DMS53 treated with DMSO at 0.1 percent for 48 hours (cell line): Measurements from ENCODE around the gene KCNN1.
"Not testable (repeated sequence)": the region's sequence is repeated elsewhere in the genome, so short reads cannot be mapped to it uniquely, and the experiment has no call there.

Source experiments
- DNase-seq: peaks from one replicate; lab custom pipeline; 2025; ENCODE audit not compliant: unreplicated experiment; lab: John Stamatoyannopoulos, UW

KCNN1 gene

DNA sequence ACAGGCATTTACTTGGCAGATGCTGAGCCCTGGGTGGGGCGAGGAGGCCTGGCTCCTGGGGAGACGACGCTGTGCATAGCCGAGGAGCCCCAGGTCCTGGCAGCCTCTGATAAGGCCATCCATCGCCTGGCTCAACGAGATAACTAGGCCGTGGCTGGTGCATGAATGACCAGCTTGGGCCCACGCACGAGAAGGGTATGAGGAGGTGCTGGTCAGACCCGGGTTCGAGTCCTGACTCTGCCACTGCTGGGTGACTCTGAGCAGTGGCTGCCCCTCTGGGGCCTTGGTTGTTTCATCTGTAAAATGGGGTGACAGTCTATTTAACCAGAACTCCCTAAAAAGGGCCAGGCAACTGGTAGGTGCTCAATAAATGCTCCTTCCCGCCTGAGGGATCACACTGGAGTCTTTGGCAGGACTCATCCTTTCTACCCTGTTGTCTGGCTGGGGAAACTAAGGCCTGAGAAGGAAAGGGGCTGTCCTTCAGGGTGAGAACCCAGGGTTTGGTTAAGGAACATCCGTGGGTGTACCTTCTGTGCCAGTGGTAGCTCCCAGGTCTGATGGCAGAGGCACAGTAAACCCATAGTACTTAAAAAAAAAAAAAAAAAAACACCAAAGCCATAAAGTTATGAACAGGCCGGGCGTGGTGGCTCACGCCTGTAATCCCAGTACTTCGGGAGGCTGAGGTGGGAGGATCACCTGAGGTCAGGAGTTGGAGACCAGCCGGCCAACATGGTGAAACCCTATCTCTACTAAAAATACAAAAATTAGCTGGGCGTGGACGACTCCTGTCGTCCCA lies 33.0 kb downstream of the KCNN1 start:
- no peak for DNase-seq

DNA sequence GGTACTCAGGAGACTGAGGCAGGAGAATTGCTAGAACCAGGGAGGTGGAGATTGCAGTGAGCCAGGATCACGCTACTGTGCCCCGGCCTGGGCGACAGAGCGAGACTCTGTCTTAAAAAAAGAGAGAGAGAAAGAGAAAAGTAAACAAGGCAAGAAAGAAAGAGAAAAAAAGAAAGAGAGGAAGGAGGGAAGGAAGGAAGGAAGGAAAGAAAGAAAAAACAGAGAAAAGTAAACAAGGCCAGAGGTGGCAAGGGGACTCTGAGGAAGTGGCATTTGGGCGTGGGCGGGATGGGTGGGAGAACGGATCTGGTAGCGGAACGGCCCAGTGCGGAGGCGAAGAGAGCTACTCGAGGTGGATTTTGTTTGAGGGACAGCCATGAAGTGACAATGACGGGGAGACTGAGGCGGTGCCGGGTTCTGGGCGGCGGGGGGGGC lies 33.6 kb downstream of the KCNN1 start:
- DNase-seq, result no peak

DNA sequence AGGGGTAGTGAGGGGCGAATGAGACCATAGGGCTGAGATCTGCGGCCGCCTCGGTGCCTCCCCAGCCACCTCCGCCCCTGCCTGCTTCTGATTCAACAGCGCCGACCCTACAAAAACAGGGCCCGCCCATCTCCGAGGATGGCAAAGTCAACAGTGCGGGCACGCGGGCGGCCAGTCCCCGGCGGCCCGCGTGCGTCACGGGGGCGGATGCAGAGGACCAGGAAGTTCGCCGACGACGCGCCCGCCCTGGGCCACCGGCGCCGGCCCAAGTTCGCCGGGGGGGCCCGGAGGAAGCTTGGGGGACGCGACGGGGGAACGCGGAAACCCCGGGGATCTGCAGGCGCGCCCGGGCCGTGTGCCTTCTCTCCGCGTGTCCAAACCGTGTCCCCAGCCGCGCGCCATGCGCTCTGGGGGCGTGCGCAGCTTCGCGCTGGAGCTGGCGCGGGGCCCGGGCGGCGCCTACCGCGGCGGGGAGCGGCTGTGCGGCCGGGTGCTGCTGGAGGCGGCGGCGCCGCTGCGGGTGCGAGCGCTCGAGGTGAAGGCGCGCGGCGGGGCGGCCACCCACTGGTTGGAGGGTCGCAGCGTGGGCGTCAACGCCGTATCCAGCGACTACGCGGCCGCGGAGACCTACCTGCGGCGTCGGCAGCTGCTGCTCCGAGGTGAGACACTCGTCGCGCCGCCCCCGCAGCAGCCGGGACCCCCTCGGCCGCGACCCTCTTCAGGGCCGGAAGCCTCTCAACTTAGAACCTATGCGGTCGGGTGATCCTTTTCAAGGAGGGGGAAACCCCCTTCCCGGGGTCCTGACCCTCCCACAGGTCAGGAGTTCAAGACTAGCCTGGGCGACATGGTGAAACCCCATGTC lies 34.2 kb downstream of the KCNN1 start:
- peak; percentile 67 for DNase-seq

DNA sequence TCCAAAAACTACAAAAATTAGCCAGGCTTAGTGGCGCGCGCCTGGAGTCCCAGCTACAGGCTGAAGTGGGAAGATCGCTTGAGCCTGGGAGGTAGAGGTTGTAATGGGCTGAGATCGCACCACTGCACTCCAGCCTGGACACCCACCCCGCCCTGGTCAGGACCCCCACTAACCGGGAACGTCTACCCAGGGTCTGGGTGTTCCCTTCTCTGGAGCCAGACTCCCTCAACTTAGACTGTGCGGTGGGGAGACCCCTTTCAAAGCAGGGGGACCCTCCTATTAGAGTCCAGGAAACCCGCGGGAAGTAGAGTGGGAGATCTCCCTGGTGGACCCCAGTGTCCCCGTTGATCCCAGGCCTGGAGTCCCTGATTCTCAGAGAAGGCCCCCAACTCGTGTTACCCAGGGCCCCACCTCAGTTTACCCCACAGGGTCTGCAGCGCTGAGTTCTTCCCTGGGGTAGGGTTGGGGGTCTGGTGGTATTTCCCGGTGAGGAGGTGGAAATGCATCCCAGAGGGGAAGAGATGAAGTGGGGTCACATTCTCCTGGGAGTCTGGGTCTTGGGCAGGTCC lies 35.0 kb downstream of the KCNN1 start:
- no peak for DNase-seq

DNA sequence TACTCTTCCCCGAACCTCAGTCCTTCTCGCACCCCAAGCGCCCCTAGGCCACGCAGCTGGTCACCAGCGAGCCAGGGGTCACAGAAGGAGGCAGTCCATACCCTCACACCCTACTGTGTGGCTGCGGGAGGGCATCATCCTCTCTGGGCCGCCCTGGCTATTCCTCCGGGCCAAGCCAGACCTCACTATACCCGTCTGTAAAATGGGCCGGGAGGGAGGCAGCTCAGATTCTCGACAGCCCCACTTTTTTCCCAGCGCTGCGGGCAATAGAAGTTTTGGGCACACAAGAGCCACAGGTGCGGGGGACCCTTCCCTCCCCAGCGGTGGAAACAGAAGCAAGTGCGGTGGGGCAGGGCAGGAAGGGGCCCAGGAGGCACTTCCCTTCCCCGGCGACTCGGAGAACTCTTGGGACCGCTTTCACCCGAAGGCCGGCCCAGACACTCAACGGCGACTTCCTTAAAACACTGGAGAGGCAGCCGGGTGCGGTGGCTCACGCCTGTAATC lies 35.5 kb downstream of the KCNN1 start:
- DNase-seq, result no peak

DNA sequence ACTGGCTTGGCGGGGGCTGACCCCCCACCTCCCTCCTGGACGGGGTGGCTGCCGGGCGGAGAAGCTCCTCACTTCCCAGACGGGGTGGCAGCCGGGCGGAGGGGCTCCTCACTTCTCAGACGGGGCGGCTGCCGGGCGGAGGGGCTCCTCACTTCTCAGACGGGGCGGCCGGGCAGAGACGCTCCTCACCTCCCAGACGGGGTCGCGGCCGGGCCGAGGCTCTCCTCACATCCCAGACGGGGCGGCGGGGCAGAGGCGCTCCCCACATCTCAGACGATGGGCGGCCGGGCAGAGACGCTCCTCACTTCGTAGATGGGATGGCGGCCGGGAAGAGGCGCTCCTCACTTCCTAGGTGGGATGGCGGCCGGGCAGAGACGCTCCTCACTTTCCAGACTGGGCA lies 38.8 kb downstream of the KCNN1 start:
- DNase-seq, result not testable (repeated sequence)

DNA sequence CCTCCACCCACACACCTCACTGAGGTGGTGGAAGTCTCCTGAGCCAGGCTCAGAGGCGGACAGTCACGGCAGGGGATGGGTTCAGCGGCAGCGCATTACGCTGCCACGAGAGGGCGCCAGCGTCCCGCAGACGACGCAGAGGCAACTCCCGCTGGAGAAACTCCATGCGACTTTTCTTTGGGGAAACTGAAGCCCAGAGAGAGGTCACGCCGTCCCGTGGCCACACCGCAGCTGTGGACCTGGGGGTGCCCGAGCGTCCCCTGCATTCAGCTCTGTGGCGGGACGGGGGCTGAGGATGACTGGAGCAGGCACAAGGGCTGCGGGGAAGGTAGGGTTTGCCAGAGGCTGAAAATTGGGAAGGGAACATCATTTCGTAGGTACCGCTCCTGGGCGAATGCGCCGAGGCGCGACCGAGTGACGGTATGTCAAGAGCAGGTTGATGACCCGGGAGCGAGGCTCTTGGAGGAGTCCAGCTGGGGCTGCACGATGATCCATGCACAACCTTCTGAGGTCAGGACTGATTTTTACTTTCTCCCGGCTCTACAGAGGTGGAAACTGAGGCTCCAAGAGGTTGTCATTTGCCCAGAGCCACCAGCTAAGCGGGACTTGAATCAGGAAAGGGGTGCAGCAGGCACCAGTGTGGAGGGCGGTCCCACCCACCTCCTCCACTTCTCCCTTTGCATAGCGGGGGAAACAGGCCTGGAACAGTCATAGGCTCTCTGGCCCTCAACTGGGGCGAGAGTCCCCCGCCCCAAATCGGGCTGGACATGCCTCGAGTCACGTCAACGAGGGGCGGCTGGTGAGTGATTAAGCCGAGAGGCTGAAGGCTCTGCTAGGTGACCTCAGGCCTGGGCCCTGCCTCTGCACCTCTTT lies 40.4 kb downstream of the KCNN1 start:
- DNase-seq, result peak; percentile 54

DNA sequence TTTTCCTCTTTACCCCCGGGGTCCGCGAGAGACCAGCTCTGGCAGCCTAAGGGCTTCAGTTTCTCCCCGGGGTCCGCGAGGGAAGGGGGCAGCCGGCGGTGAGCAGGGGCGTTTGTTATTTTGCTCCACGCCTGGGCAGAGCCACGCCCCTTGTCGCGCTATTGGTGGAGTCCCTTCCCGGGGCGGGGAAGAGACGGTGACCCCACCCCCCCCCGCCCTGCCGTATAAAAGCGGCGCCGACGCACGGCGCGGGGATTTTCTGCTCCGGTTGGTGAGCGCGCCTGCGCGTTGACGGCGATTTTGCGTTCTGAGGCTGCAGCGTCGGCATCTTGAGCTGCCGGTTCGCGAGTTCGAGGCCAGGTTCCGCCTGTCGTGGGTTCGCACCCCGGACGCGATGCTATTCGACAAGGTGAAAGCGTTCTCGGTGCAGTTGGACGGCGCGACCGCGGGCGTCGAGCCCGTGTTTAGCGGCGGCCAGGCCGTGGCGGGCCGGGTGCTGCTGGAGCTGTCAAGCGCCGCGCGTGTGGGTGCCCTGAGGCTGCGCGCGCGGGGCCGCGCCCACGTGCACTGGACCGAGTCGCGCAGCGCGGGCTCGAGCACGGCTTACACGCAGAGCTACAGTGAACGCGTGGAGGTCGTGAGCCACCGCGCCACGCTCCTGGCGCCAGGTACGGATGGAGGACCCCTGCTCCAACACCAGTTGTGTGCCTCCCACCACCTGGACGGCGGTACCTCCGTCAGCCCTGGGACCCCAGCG lies 41.2 kb downstream of the KCNN1 start, which contains the start of gene ARRDC2:
TSS of gene ARRDC2 (plus strand) at position 254 of the 757 bp plus-strand sequence. CDS start at position 395, 141 bp downstream.
- DNase-seq, result no peak

DNA sequence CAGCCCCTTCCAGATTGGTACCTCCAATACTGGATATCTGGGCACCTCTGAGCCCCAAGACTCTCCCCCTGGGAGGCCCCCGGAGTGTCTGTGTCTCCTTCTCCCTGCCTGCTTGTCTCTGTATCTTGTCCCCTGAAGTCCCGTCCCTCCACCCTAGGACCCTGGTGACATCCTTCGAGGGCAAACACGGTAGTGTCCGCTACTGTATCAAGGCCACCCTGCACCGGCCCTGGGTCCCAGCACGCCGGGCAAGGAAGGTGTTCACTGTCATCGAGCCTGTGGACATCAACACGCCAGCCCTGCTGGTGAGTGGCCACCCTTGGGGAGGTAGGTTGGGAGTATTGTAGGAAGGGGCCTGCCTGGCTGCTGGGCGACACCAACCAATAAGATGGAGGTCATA lies 41.9 kb downstream of the KCNN1 start:
- no peak for DNase-seq

DNA sequence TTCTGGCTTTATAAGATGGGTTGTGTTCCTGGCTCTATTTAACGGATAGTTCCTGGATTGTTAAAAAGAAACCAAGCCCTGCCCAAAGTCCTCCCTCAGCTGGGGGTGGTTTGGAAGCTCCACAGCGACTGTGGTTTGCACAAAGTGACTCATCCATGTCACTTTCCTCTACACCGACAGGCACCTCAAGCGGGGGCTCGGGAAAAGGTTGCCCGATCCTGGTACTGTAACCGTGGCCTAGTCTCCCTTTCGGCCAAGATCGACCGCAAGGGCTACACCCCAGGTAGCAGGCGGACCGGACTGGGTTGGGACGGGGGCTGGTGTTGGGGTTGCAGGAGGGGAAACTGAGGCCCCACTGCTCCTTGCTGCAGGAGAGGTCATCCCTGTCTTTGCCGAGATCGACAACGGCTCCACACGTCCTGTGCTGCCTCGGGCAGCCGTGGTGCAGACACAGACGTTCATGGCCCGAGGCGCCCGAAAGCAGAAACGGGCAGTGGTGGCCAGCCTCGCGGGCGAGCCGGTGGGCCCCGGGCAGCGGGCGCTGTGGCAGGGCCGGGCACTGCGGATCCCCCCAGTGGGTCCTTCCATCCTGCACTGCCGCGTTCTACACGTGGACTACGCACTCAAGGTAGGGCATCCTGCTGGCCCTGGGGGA lies 42.6 kb downstream of the KCNN1 start:
- DNase-seq, result no peak

DNA sequence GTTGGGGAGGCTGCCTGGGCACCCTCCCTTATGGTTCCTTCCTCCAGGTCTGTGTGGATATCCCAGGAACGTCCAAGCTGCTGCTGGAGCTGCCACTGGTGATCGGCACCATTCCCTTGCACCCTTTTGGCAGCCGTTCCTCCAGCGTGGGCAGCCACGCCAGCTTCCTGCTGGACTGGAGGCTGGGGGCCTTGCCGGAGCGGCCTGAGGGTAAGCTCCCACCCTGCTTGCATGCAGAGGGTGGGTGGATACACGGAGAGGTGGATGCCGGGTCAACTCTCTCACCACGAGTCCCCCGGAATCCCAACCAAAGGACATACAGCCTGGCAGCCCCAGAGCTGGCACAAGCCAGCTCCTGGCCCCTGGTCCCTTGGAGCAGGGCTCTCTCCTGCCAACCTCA lies 43.2 kb downstream of the KCNN1 start:
- no peak for DNase-seq

DNA sequence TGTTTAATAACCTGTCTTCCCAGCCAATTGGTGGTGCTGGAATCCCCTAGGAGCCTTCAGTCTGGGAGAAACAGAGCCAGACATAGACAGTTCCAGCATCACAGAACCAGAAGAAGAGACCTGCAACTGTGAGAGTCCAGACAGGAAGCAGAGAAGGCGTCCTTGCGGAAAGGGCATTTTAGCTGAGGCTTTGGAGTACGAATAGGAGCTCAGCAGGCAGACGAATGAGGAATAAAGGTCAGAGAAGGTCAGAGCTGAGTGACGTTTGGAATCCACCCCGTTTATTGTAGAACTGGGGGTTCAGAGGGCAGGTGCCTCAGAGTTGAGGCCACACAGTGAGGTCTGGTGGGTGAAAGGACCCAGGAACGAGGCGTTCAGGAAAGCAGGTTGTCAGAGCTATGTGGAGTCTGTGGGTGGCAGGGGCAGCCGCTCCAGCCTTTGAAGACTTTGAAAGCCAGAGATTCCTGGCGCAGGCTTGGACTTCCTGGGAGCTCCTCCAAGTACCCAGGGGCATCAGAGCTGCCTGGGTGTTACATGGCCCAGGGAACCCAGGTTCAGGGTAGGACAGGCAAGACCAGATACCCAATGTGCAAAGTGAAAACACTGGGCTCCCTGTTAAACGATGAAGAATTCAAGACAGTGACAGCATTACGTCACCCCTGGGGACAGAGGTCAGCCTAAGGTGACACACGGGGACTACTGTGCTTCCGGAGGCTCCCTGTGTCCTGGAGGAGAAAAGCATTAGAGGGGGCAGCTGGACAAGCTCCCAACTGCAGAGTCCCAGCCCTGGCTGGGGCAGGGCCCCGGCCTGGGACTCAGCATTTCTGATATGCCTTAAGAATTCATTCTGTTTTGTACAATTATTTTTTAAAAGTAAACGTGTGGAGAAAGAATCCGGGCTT lies 46.6 kb downstream of the KCNN1 start:
- DNase-seq, result no peak

DNA sequence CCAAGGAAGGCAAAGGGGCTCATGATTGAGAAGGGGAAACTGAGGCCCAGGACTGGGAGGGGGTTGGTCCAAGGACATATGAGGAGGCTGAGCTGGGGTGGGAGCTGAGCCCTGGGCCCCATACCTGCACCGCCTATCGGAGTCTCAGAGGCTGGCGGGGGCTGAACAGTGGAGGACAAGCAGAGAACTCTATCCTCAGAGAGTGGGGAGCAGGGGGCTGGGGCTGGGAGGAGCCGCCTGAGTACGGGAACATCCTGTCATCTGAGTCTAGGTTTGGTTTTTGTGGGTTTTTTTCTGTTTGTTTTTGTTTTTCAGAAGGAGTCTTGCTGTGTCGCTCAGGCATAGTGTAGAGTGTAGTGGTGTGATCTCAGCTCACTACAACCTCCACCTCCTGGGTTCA lies 47.3 kb downstream of the KCNN1 start:
- DNase-seq, result no peak

DNA sequence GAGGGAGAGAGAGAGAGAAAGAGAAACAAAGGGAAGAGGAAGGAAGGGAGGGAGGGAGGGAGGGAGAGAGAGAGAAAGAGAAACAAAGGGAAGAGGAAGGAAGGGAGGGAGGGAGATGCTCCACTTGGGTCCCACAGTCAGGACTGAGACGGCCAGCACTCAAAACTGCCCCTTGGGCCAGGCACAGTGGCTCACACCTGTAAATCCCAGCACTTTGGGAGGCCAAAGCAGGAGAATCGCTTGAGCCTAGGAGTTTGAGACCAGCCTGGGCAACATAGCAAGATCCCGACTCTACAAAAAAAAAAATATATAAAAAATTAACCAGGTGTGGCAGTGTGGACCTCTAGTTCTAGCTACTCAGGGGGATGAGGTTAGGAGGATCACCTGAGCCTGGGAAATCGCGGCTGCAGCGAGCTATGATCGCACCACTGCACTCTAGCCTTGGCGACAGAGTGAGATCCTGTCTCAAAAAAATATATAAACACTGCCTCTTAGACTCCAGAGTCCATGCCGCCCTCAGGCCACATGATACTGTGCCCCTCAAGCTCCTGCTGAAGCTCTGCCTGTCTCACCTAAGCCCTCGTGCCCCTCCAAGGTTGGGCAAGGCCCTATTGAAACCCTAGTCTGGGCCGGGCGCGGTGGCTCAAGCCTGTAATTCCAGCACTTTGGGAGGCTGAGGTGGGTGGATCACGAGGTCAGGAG lies 49.5 kb downstream of the KCNN1 start:
- DNase-seq, result no peak

DNA sequence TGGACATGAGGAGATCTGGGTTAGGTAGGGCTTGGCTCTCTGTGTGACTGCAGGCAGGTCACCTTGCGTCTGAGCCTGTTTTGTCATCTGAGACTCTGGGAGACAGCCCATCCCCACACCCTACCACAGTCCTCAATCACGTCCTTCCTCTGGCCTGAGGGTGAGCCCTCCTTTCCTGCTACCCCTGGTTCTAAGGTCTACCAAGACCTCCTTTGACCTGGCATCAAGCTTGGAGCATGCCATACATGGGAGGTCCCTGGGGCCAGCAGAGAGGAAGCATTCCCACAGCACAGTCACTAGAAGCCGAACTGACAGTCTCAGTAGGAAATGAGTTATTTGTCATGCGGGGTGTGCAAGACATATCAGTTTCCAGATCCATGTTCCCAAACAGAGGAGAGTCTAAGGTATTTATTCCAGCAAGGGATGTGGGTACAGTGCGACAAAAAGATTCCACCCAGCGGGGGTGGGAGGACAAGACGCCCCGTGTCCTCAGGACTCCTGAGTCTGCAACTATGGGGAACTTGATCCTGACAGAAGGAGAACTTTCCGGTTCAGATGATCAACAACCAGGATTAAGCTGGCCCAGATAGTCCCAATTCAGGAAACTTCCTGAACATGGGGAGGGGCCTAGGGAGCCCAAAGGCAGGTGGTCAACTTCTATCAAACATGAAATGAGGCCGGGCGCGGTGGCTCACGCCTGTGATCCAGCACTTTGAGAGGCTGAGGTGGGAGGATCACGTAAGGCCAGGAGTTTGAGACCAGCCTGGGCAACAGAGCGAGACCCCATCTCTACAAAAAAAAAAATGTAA lies 50.6 kb downstream of the KCNN1 start:
- DNase-seq, result no peak

DNA sequence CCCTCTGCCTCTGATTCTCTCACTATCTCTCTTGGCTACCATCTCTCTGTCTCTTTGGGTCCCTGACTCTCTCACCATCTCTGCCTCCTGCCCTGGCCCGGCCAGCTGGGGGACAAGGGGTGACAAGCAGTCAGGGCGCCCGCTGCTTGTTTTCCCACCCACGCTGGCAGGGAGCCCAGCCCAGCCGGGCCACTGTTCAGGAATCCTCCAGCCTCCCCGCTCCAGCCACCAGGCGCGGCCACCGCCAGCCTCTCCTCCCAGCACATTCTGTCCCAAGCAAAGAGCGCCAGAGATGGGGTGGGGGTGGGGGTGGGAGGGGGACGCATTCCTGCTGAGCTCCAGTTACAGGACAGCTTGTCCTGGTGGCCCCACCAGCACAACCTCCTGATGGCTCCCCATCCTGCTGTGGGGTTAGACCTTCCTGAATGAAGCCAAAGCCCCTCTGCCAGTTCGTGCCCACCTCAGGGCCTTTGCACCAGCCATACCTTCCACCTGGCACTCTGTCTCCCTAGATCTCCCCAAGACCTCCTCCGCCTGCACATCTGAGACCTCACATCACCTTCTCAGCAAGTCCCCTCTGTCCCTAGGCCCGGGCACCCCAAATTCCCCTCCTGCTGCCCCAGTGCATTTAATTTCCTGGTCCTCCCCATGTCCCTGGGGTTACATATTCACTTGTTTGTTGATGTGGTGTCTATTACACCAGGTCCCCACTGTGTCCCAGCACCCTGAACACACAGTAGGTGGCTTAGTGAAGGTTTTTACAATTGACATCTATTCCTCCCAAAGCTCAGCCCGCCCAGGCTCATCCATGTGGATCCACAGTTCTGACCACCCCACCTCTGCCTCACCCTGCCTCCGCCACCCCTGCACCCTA lies 53.5 kb downstream of the KCNN1 start:
- no peak for DNase-seq
